HepG2 (cell line): Measurements from ENCODE around the gene SBK3. TPM values are rescaled to one million over a fixed set of nuclear protein-coding genes. Genes with fewer than 3 reads are reported as not detected.

Experiments used
- ATAC-seq: fragments of 200-7000 bp; cut with Tn5 transposase; 3 replicates; pipeline ENCODE4 v1.9.1; 2020; ENCODE audit warnings: mild to moderate bottlenecking, moderate library complexity
- BruUV-seq: library from RNA; stranded (reverse); fragments of 400-500 nt; replicated peaks from 2 replicates; lab custom pipeline; 2021; lab: Mats Ljungman, UMichigan
- CTCF ChIA-PET: fragments of 300-600 bp; formaldehyde crosslinking; extraction: SDS; loops from one replicate; lab custom pipeline; 2021; ENCODE audit warnings: low total read pairs, inconsistent platforms, low intra/inter-chr PET ratio; lab: Yijun Ruan, JAX
- POLR2A ChIA-PET: fragments of 350-600 bp; sonication (Branson Sonifier 250); formaldehyde crosslinking; loops from one replicate; lab custom pipeline; 2020; ENCODE audit warnings: antibody characterized with exemption, inconsistent platforms; lab: Yijun Ruan, JAX
- DNase-seq: peaks from one replicate; pipeline ENCODE4 v3.0.0-alpha.2; 2015; ENCODE audit warnings: low spot score
- FAIRE-seq: peaks from 3 replicates; lab custom pipeline; 2011; peaks lifted over from hg19 to GRCh38; lab: Jason Lieb, UNC
- H2AFZ ChIP-seq: one replicate; pipeline ENCODE4 v1.6.1; 2011; ENCODE audit warnings: low read length, inconsistent platforms
- H3K27ac ChIP-seq: fragments of 300-600 bp; 3 replicates; pipeline ENCODE4 v1.8.0; 2011; ENCODE audit warnings: mixed run types, mild to moderate bottlenecking, mixed read lengths, low read length, inconsistent platforms; ENCODE audit not compliant: insufficient read depth; ENCODE audit errors: extremely low read length
- H3K27me3 ChIP-seq, 2 experiments: fragments of 200-600 bp in 1 of 2; 2 replicates in 1 of 2; 3 replicates in 1 of 2; pipeline versions ENCODE4 v1.6.0 to v1.8.0; 2011; ENCODE audit warnings: low read length in 2 of 2, mild to moderate bottlenecking in 2 of 2, moderate library complexity in 2 of 2, inconsistent platforms in 1 of 2; ENCODE audit not compliant: insufficient read depth in 2 of 2, control insufficient read depth in 1 of 2
- H3K36me3 ChIP-seq, 2 experiments: fragments of 200-600 bp in 1 of 2; replicated peaks in 1 of 2; 2 replicates in 1 of 2; 3 replicates in 1 of 2; pipeline versions ENCODE4 v1.5.1 to v1.8.0; 2011; ENCODE audit warnings: low read length in 2 of 2, inconsistent platforms in 1 of 2; ENCODE audit not compliant: insufficient read depth in 2 of 2, control insufficient read depth in 1 of 2
- H3K4me1 ChIP-seq: 2 replicates; pipeline ENCODE4 v1.5.1; 2012; ENCODE audit warnings: low read length, inconsistent platforms; ENCODE audit not compliant: insufficient read depth
- H3K4me2 ChIP-seq: 2 replicates; pipeline ENCODE4 v1.6.0; 2011; ENCODE audit warnings: low read depth, low read length, inconsistent platforms
- H3K4me3 ChIP-seq, 3 experiments: fragments of 200-600 bp in 1 of 3; sonication (generic), shearing (Covaris generic) in 1 of 3; replicated peaks in 1 of 3; 2 replicates each; pipeline ENCODE4 v1.5.1; 2011 to 2016; ENCODE audit warnings: low read length in 3 of 3, inconsistent platforms in 2 of 3, low read depth in 2 of 3, mild to moderate bottlenecking in 2 of 3, control low read depth in 1 of 3, mixed read lengths in 1 of 3; ENCODE audit not compliant: insufficient read depth in 1 of 3
- H3K79me2 ChIP-seq: one replicate; pipeline ENCODE4 v1.6.1; 2011; ENCODE audit warnings: low read length, inconsistent platforms; ENCODE audit not compliant: insufficient read depth
- H3K9ac ChIP-seq: 2 replicates; pipeline ENCODE4 v1.6.0; 2011; ENCODE audit warnings: mild to moderate bottlenecking, low read depth, low read length, inconsistent platforms; ENCODE audit not compliant: insufficient read depth
- H3K9me3 ChIP-seq: 2 replicates; pipeline ENCODE4 v1.5.1; 2012; ENCODE audit warnings: mild to moderate bottlenecking, low read length
- H4K20me1 ChIP-seq: 2 replicates; pipeline ENCODE4 v1.6.0; 2011; ENCODE audit warnings: inconsistent platforms, mild to moderate bottlenecking, low read length, moderate library complexity; ENCODE audit not compliant: insufficient read depth
- FOSL2 ChIP-seq: sonication (generic); formaldehyde crosslinking; IDR thresholded peaks from 2 replicates; pipeline ENCODE4 v1.4.0; 2020; ENCODE audit warnings: missing genetic modification reagents
- GATAD2A ChIP-seq: IDR thresholded peaks from 2 replicates; pipeline ENCODE4 v1.6.1; 2016
- MXI1 ChIP-seq: IDR thresholded peaks from 3 replicates; pipeline ENCODE4 v1.6.1; 2012; ENCODE audit warnings: low read depth, low read length, inconsistent platforms, borderline replicate concordance
- SAP130 ChIP-seq: IDR thresholded peaks from 2 replicates; pipeline ENCODE4 v1.6.1; 2016; ENCODE audit warnings: low read depth
- SOX13 ChIP-seq, 3 experiments: fragments of 450-650 bp in 1 of 3; sonication (generic) in 1 of 3; formaldehyde crosslinking in 1 of 3; IDR thresholded peaks in 2 of 3; conservative IDR thresholded peaks in 1 of 3; 2 replicates each; pipeline versions ENCODE4 v1.5.0 to v1.6.1; 2016 to 2020; ENCODE audit warnings: antibody characterized with exemption in 1 of 3, mild to moderate bottlenecking in 1 of 3, missing compliant biosample characterization in 1 of 3, missing genetic modification reagents in 1 of 3, moderate library complexity in 1 of 3
- WGBS: methylation state at CpG from one replicate; pipeline ENCODE4 v1.1.6; 2017; ENCODE audit warnings: low lambda C conversion rate; 5-methylcytosine and 5-hydroxymethylcytosine counted together
- in situ Hi-C: cut with HindIII; loops from 2 replicates; pipeline ENCODE4 v1.10.0; 2017; ENCODE audit warnings: low pct_unique_long_range_greater_than_20kb; ENCODE audit not compliant: extremely low pct_ligation_motif_present
- intact Hi-C: fragments of 100-400 bp; cut with micrococcal nuclease; formaldehyde crosslinking; loops from one replicate; pipeline ENCODE4 v1.10.0; 2022; ENCODE audit not compliant: unreplicated experiment
- polyA plus RNA-seq, 8 experiments: library from polyadenylated mRNA; depleted of rRNA in 3 of 8; stranded (reverse) in 7 of 8; unstranded in 1 of 8; fragments of >200 nt; fragmentation: Illumina TruSeq in 4 of 8; extraction: Trizol in 4 of 8; gene quantifications; 2 replicates each; pipeline versions ENCODE4 v1.2.1 to v1.2.3, GENCODE V29; 2011 to 2016; ENCODE audit warnings: low read depth in 4 of 8, missing spikeins in 1 of 8, mixed read lengths in 1 of 8; ENCODE audit not compliant: insufficient read depth in 1 of 8
- total RNA-seq, 5 experiments: library from RNA; depleted of rRNA; stranded (reverse); fragments of >200 nt; fragmentation: Illumina TruSeq; extraction: Trizol; gene quantifications; 2 replicates each; pipeline ENCODE4 v1.2.3, GENCODE V29; 2016; ENCODE audit warnings: low read depth in 1 of 5
- TF ChIP-seq, protein P1 (sequence below): sonication (generic); formaldehyde crosslinking; IDR thresholded peaks from 2 replicates; pipeline ENCODE4 v1.5.0; 2020; ENCODE audit warnings: mild to moderate bottlenecking, missing genetic modification reagents, borderline replicate concordance

SBK3 gene
- total and polyA plus RNA-seq, 2 of the 13 experiments (the other 11 are each of a cell fraction or from before 2014, with no cell fraction given) = 0.66 to 0.77 TPM

DNA sequence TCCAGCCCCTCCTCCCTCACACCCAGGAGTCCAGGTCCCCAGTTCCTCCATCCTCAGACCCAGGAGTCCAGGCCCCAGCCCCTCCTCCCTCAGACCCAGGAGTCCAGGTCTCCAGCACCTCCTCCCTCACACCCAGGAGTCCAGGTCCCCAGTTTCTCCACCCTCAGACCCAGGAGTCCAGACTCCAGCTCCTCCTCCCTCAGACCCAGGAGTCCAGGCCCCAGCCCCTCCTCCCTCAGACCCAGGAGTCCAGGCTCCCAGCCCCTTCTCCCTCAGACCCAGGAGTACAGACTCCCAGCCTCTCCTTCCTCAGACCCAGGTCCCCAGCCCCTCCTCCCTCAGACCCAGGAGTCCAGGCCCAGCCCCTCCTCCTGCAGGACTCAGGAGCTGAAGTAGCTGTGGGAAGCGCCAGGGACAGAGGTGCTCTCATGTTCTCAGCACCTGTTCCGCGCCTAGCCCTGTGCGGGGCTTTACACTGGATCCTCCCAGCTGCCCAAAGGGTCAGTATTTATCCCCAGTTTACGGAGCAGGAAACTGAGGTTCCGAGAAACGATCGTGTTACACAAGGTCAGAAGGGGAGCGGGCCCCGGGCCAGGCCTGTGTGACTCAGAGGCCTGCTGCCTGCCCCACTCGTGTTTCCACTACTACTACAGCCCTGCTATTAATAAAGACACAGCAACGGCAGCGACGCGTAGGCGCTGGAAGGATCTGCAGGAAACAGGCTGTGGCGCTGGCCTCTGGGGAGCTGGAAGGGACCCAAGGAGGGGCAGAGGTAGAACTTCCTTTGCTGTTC lies 1.7 kb upstream of the SBK3 start (continued):
- TF ChIP-seq, protein P1, sequence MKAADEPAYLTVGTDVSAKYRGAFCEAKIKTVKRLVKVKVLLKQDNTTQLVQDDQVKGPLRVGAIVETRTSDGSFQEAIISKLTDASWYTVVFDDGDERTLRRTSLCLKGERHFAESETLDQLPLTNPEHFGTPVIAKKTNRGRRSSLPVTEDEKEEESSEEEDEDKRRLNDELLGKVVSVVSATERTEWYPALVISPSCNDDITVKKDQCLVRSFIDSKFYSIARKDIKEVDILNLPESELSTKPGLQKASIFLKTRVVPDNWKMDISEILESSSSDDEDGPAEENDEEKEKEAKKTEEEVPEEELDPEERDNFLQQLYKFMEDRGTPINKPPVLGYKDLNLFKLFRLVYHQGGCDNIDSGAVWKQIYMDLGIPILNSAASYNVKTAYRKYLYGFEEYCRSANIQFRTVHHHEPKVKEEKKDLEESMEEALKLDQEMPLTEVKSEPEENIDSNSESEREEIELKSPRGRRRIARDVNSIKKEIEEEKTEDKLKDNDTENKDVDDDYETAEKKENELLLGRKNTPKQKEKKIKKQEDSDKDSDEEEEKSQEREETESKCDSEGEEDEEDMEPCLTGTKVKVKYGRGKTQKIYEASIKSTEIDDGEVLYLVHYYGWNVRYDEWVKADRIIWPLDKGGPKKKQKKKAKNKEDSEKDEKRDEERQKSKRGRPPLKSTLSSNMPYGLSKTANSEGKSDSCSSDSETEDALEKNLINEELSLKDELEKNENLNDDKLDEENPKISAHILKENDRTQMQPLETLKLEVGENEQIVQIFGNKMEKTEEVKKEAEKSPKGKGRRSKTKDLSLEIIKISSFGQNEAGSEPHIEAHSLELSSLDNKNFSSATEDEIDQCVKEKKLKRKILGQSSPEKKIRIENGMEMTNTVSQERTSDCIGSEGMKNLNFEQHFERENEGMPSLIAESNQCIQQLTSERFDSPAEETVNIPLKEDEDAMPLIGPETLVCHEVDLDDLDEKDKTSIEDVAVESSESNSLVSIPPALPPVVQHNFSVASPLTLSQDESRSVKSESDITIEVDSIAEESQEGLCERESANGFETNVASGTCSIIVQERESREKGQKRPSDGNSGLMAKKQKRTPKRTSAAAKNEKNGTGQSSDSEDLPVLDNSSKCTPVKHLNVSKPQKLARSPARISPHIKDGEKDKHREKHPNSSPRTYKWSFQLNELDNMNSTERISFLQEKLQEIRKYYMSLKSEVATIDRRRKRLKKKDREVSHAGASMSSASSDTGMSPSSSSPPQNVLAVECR (CRISPR knock-in tag) = peak; percentile 22; the same call in 1 of the 2 replicates
- peak; percentile 33; the same call in 1 of the 2 replicates for TF ChIP-seq GATAD2A (CRISPR knock-in tag)
- TF ChIP-seq, all 625 proteins: peak for 26

DNA sequence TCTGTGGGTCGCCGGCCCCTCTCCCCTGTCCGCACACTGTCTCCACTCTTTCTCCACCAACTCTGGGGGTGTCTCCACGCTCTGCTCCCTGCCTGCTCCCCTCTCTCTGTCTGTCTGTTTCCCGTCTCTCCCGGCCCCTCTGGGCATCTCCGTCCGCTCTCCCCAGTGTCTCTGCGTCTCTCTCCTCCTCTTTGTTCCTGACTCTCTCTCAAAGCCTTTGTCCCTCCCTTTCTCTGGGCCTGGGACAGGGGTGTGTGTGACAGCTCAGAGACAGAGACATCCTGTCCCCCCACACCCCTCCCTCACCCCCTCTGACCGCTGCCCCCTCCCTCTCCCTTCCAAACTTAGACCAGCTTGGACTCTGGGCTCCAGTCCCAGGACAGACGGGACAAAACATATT lies 668 bp upstream of the SBK3 start:
- intact Hi-C loops = no loop called here
- 6% methylated on average over 11 of the region's 11 CpGs for WGBS
- peaks cover 56% of the 10 kb centered on the region for H3K4me1 ChIP-seq
- no peaks in the 10 kb centered on the region for H3K9me3 ChIP-seq
- H3K27ac ChIP-seq = no peak overlapping the region
- no peaks in the 10 kb centered on the region; a peak in 1 of 5 replicates for H3K27me3 ChIP-seq
- no peaks in the 10 kb centered on the region for H3K79me2 ChIP-seq
- H4K20me1 ChIP-seq = no peaks in the 10 kb centered on the region
- in situ Hi-C loops = no loop called here
- POLR2A ChIA-PET = interaction anchor here (0.6 to 2.4 kb wide), 7 partner anchors 9 to 84 kb away, joined by 3 to 11 read pairs (median 4); partner anchors contain the start of genes FIZ1, ISOC2 and ZNF524
- TF ChIP-seq FOSL2 (CRISPR knock-in tag) (0 out of 2 replicates have a peak, but pooled peaks have one; percentile 17), MXI1 (no peak), SAP130 (CRISPR knock-in tag) (peak; percentile 47; the same call in 1 of the 2 replicates), GATAD2A (CRISPR knock-in tag) (0 out of 2 replicates have a peak, but pooled peaks have one; percentile 15), SOX13 (IDR thresholded peaks at IDR 0.05) (no peak), SOX13 (CRISPR knock-in tag; conservative IDR thresholded peaks at IDR 0.05 in 1 of 2, IDR thresholded peaks at IDR 0.05 in 1 of 2) (0 out of 4 replicates have a peak, but pooled peaks of 1 of the 2 experiments have one; percentile 26)
- H3K4me3 ChIP-seq = peak overlapping the region in 2 of 3 experiments; percentile 35 to 69; a peak in 4 of 6 replicates
- FAIRE-seq (no peak), ATAC-seq (peak; percentile 34), DNase-seq (peak; percentile 28)
- H2AFZ ChIP-seq = no peak overlapping the region
- CTCF ChIA-PET = no interaction called here
- no TSS peak for BruUV-seq
- H3K36me3 ChIP-seq = no peaks in the 10 kb centered on the region
- peak overlapping the region; percentile 77 for H3K4me2 ChIP-seq
- H3K9ac ChIP-seq = peak overlapping the region; percentile 47; the same call in 1 of the 2 replicates
